HEK293 (cell line): ENCODE data around the gene PCDH15.

Experiments used
- CTCF ChIA-PET: fragments of 350-600 bp; formaldehyde crosslinking; extraction: SDS; loops from one replicate; lab custom pipeline; 2021; ENCODE audit warnings: antibody characterized with exemption; lab: Yijun Ruan, JAX
- POLR2A ChIA-PET: fragments of 300-600 bp; formaldehyde crosslinking; extraction: SDS; loops from one replicate; lab custom pipeline; 2020; ENCODE audit warnings: antibody characterized with exemption, inconsistent platforms; lab: Yijun Ruan, JAX
- H3K27ac ChIP-seq: fragments of 200-500 bp; sonication (Bioruptor generic); 2 replicates; pipeline ENCODE4 v1.5.1; 2014; ENCODE audit warnings: low read depth, low read length, control low read depth, inconsistent platforms; ENCODE audit errors: extremely low read depth
- H3K36me3 ChIP-seq, 2 experiments: fragments of 200-500 bp in 1 of 2; sonication (Bioruptor generic) in 1 of 2; 1 replicate in 1 of 2; 2 replicates in 1 of 2; pipeline ENCODE4 v1.5.1; 2014 to 2017; ENCODE audit warnings: inconsistent platforms in 2 of 2, low read length in 2 of 2; ENCODE audit not compliant: control insufficient read depth in 2 of 2, insufficient read depth in 1 of 2
- H3K4me1 ChIP-seq: fragments of 200-500 bp; sonication (Bioruptor generic); 2 replicates; pipeline ENCODE4 v1.5.1; 2014; ENCODE audit warnings: mild to moderate bottlenecking, low read length, inconsistent platforms; ENCODE audit not compliant: control insufficient read depth, insufficient read depth
- H3K4me3 ChIP-seq: 2 replicates; pipeline ENCODE4 v1.5.1; 2011; ENCODE audit warnings: low read depth, mild to moderate bottlenecking, control low read depth, low read length, moderate library complexity
- H3K9me3 ChIP-seq: fragments of 200-500 bp; sonication (Bioruptor generic); 2 replicates; pipeline ENCODE4 v1.5.1; 2014; ENCODE audit warnings: low read depth, low read length, inconsistent platforms; ENCODE audit not compliant: control insufficient read depth, insufficient read depth
- BCL11B ChIP-seq: fragments of 450-650 bp; formaldehyde crosslinking; IDR thresholded peaks from 2 replicates; pipeline ENCODE4 v1.5.1; 2016; ENCODE audit warnings: low read depth, missing biosample characterization, missing genetic modification characterization
- KLF1 ChIP-seq: fragments of 450-650 bp; formaldehyde crosslinking; IDR thresholded peaks from 2 replicates; pipeline ENCODE4 v1.5.1; 2016; ENCODE audit warnings: missing biosample characterization, missing genetic modification characterization
- KLF16 ChIP-seq: fragments of 450-650 bp; formaldehyde crosslinking; IDR thresholded peaks from 2 replicates; pipeline ENCODE4 v1.5.1; 2017; ENCODE audit warnings: missing biosample characterization, missing genetic modification characterization
- SCRT2 ChIP-seq: fragments of 450-650 bp; formaldehyde crosslinking; IDR thresholded peaks from 2 replicates; pipeline ENCODE4 v1.5.1; 2016; ENCODE audit warnings: missing biosample characterization, missing genetic modification characterization
- ZFP37 ChIP-seq: fragments of 450-650 bp; formaldehyde crosslinking; IDR thresholded peaks from 2 replicates; pipeline ENCODE4 v1.5.1; 2016; ENCODE audit warnings: missing biosample characterization, missing genetic modification characterization
- ZNF114 ChIP-seq: fragments of 450-650 bp; formaldehyde crosslinking; IDR thresholded peaks from 2 replicates; pipeline ENCODE4 v1.5.0; 2017; ENCODE audit warnings: missing biosample characterization, missing genetic modification characterization
- ZNF133 ChIP-seq: fragments of 450-650 bp; formaldehyde crosslinking; IDR thresholded peaks from 2 replicates; pipeline ENCODE4 v1.5.1; 2016; ENCODE audit warnings: missing biosample characterization, missing genetic modification characterization
- ZNF155 ChIP-seq: fragments of 450-650 bp; formaldehyde crosslinking; IDR thresholded peaks from 2 replicates; pipeline ENCODE4 v1.5.1; 2016; ENCODE audit warnings: missing biosample characterization, missing genetic modification characterization
- ZNF16 ChIP-seq: fragments of 450-650 bp; formaldehyde crosslinking; IDR thresholded peaks from 2 replicates; pipeline ENCODE4 v1.5.1; 2016; ENCODE audit warnings: low read depth, missing biosample characterization, missing genetic modification characterization
- ZNF274 ChIP-seq, 2 experiments: fragments of 200-500 bp in 1 of 2; fragments of 450-650 bp in 1 of 2; sonication (Bioruptor generic) in 1 of 2; formaldehyde crosslinking in 1 of 2; IDR thresholded peaks; 2 replicates each; pipeline versions ENCODE4 v1.5.1 to v1.6.1; 2014 to 2016; ENCODE audit warnings: borderline replicate concordance in 1 of 2, inconsistent platforms in 1 of 2, low read length in 1 of 2, missing biosample characterization in 1 of 2, missing genetic modification characterization in 1 of 2
- ZNF433 ChIP-seq: fragments of 450-650 bp; formaldehyde crosslinking; IDR thresholded peaks from 2 replicates; pipeline ENCODE4 v1.5.1; 2016; ENCODE audit warnings: missing biosample characterization, missing genetic modification characterization, low read depth
- ZNF473 ChIP-seq: fragments of 450-650 bp; formaldehyde crosslinking; IDR thresholded peaks from 2 replicates; pipeline ENCODE4 v1.5.1; 2017; ENCODE audit warnings: missing biosample characterization, missing genetic modification characterization
- ZNF530 ChIP-seq: fragments of 450-650 bp; formaldehyde crosslinking; IDR thresholded peaks from 2 replicates; pipeline ENCODE4 v1.5.1; 2016; ENCODE audit warnings: low read depth, missing biosample characterization, missing genetic modification characterization
- ZNF555 ChIP-seq: fragments of 450-650 bp; formaldehyde crosslinking; conservative IDR thresholded peaks from 2 replicates; pipeline ENCODE4 v1.5.1; 2017; ENCODE audit warnings: missing biosample characterization, mild to moderate bottlenecking, missing genetic modification characterization, inconsistent platforms
- ZSCAN30 ChIP-seq: fragments of 450-650 bp; IDR thresholded peaks from 2 replicates; pipeline ENCODE4 v1.5.1; 2018; ENCODE audit warnings: missing biosample characterization, mild to moderate bottlenecking, missing genetic modification characterization, moderate library complexity
- TF ChIP-seq, protein P1 (sequence below): fragments of 450-650 bp; formaldehyde crosslinking; IDR thresholded peaks from 2 replicates; pipeline ENCODE4 v1.5.1; 2016; ENCODE audit warnings: missing biosample characterization, missing genetic modification characterization
- TF ChIP-seq, protein P2 (sequence below): fragments of 450-650 bp; formaldehyde crosslinking; IDR thresholded peaks from 2 replicates; pipeline ENCODE4 v1.5.1; 2017; ENCODE audit warnings: missing biosample characterization, missing genetic modification characterization
- TF ChIP-seq, protein P3 (sequence below): fragments of 450-650 bp; formaldehyde crosslinking; IDR thresholded peaks from 2 replicates; pipeline ENCODE4 v1.5.1; 2016; ENCODE audit warnings: missing biosample characterization, missing genetic modification characterization, low read depth
- TF ChIP-seq, protein P4 (sequence below): fragments of 450-650 bp; formaldehyde crosslinking; IDR thresholded peaks from 2 replicates; pipeline ENCODE4 v1.5.1; 2016; ENCODE audit warnings: missing biosample characterization, missing genetic modification characterization
- TF ChIP-seq, protein P5 (sequence below): fragments of 450-650 bp; formaldehyde crosslinking; IDR thresholded peaks from 2 replicates; pipeline ENCODE4 v1.5.1; 2016; ENCODE audit warnings: missing biosample characterization, missing genetic modification characterization

Gene PCDH15

DNA sequence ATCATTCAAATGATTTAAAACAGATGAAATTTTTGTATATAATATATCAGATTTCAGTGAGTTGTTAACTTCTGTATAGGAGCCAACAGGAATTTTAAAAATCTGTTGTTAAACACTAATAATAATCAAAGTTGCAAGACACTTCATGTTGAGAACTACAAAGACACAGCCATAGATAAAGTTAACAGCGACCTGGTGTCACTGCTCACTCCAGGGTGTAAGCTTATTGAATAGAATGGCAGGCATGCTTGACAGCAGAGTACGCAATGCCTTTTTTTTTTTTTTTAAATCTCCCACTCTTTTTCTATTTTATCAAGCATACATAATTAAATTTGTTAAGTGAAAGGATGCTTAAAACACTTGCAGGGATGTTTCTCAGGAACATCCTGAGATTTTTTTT lies 32.0 kb downstream of the PCDH15 start (continued):
- TF ChIP-seq, protein P1, sequence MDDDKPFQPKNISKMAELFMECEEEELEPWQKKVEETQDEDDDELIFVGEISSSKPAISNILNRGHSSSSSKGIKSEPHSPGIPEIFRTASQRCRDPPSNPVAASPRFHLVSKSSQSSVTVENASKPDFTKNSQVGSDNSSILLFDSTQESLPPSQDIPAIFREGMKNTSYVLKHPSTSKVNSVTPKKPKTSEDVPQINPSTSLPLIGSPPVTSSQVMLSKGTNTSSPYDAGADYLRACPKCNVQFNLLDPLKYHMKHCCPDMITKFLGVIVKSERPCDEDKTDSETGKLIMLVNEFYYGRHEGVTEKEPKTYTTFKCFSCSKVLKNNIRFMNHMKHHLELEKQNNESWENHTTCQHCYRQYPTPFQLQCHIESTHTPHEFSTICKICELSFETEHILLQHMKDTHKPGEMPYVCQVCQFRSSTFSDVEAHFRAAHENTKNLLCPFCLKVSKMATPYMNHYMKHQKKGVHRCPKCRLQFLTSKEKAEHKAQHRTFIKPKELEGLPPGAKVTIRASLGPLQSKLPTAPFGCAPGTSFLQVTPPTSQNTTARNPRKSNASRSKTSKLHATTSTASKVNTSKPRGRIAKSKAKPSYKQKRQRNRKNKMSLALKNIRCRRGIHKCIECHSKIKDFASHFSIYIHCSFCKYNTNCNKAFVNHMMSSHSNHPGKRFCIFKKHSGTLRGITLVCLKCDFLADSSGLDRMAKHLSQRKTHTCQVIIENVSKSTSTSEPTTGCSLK (tag by site-specific recombination) = no peak
- no peak for TF ChIP-seq ZSCAN30 (tag by site-specific recombination)
- TF ChIP-seq ZNF433 (tag by site-specific recombination) = no peak

DNA sequence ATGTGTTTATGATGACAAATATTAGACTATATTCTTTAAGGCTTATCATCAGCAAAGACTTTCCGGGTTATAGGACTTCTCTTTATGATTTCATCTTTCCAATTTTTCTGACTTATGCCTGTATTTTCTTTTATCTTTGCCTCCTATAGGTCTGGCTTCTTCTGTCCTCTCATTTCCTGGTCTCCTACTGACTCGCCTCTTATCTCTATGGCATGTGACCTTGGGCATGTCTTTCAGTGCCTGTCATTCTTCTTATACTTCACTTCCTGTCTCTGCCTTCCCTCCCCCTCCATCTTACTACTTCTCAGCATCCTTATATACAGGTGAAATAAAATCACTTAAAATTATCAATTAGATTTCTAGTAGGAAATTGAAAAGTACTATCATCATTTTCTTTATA lies 42.2 kb downstream of the PCDH15 start:
- TF ChIP-seq ZNF274 (IDR thresholded peaks at IDR 0.05; ENCODE audit: low read length) (no peak), ZNF274 (tag by site-specific recombination; IDR thresholded peaks at IDR 0.05; ENCODE audit: borderline replicate concordance) (no peak), ZNF473 (no peak), ZNF155 (tag by site-specific recombination) (no peak), ZNF16 (no peak), KLF16 (no peak), ZNF555 (tag by site-specific recombination) (no peak), ZNF133 (no peak), ZNF114 (tag by site-specific recombination) (no peak), SCRT2 (tag by site-specific recombination) (no peak), ZNF530 (tag by site-specific recombination) (no peak)
- TF ChIP-seq, protein P1 (tag by site-specific recombination) = no peak
- TF ChIP-seq, protein P2, sequence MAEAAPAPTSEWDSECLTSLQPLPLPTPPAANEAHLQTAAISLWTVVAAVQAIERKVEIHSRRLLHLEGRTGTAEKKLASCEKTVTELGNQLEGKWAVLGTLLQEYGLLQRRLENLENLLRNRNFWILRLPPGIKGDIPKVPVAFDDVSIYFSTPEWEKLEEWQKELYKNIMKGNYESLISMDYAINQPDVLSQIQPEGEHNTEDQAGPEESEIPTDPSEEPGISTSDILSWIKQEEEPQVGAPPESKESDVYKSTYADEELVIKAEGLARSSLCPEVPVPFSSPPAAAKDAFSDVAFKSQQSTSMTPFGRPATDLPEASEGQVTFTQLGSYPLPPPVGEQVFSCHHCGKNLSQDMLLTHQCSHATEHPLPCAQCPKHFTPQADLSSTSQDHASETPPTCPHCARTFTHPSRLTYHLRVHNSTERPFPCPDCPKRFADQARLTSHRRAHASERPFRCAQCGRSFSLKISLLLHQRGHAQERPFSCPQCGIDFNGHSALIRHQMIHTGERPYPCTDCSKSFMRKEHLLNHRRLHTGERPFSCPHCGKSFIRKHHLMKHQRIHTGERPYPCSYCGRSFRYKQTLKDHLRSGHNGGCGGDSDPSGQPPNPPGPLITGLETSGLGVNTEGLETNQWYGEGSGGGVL (tag by site-specific recombination) = no peak
- Histone ChIP-seq H3K27ac (no peak overlapping the region), H3K4me1 (no peaks in the 10 kb centered on the region), H3K4me3 (no peak overlapping the region), H3K9me3 (no peaks in the 10 kb centered on the region), H3K36me3 (no peaks in the 10 kb centered on the region)
- CTCF ChIA-PET = no interaction called here
- POLR2A ChIA-PET = no interaction called here

DNA sequence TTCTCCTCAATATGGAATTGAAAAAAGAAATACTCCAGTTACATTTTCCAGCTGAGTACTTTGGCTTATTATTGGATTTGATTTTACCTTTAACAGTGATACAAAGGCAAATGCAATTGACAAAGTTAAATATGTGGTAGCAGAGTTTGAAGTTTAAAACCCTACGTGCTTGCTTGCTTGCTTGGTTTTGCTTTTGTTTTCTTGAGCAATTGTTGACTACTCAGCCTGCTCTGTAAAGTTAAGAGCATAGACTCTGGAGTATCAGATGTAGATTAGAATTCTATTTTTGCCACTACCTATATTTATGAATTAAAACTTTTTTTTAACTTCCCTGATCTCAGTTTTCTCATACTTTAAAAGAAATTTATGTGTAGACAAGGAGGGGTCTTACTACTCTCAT lies 51.4 kb downstream of the PCDH15 start:
- Histone ChIP-seq H3K27ac (no peak overlapping the region), H3K4me1 (no peaks in the 10 kb centered on the region), H3K4me3 (no peak overlapping the region), H3K9me3 (no peaks in the 10 kb centered on the region), H3K36me3 (no peaks in the 10 kb centered on the region)
- ChIA-PET CTCF (no interaction called here), POLR2A (no interaction called here)
- TF ChIP-seq, protein P3, sequence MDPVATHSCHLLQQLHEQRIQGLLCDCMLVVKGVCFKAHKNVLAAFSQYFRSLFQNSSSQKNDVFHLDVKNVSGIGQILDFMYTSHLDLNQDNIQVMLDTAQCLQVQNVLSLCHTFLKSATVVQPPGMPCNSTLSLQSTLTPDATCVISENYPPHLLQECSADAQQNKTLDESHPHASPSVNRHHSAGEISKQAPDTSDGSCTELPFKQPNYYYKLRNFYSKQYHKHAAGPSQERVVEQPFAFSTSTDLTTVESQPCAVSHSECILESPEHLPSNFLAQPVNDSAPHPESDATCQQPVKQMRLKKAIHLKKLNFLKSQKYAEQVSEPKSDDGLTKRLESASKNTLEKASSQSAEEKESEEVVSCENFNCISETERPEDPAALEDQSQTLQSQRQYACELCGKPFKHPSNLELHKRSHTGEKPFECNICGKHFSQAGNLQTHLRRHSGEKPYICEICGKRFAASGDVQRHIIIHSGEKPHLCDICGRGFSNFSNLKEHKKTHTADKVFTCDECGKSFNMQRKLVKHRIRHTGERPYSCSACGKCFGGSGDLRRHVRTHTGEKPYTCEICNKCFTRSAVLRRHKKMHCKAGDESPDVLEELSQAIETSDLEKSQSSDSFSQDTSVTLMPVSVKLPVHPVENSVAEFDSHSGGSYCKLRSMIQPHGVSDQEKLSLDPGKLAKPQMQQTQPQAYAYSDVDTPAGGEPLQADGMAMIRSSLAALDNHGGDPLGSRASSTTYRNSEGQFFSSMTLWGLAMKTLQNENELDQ = no peak
- TF ChIP-seq, protein P4, sequence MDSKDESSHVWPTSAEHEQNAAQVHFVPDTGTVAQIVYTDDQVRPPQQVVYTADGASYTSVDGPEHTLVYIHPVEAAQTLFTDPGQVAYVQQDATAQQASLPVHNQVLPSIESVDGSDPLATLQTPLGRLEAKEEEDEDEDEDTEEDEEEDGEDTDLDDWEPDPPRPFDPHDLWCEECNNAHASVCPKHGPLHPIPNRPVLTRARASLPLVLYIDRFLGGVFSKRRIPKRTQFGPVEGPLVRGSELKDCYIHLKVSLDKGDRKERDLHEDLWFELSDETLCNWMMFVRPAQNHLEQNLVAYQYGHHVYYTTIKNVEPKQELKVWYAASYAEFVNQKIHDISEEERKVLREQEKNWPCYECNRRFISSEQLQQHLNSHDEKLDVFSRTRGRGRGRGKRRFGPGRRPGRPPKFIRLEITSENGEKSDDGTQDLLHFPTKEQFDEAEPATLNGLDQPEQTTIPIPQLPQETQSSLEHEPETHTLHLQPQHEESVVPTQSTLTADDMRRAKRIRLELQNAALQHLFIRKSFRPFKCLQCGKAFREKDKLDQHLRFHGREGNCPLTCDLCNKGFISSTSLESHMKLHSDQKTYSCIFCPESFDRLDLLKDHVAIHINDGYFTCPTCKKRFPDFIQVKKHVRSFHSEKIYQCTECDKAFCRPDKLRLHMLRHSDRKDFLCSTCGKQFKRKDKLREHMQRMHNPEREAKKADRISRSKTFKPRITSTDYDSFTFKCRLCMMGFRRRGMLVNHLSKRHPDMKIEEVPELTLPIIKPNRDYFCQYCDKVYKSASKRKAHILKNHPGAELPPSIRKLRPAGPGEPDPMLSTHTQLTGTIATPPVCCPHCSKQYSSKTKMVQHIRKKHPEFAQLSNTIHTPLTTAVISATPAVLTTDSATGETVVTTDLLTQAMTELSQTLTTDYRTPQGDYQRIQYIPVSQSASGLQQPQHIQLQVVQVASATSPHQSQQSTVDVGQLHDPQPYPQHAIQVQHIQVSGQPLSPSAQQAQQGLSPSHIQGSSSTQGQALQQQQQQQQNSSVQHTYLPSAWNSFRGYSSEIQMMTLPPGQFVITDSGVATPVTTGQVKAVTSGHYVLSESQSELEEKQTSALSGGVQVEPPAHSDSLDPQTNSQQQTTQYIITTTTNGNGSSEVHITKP (tag by site-specific recombination) = no peak
- TF ChIP-seq ZFP37 (tag by site-specific recombination) (no peak), BCL11B (no peak), KLF1 (tag by site-specific recombination) (no peak)
- TF ChIP-seq, protein P5, sequence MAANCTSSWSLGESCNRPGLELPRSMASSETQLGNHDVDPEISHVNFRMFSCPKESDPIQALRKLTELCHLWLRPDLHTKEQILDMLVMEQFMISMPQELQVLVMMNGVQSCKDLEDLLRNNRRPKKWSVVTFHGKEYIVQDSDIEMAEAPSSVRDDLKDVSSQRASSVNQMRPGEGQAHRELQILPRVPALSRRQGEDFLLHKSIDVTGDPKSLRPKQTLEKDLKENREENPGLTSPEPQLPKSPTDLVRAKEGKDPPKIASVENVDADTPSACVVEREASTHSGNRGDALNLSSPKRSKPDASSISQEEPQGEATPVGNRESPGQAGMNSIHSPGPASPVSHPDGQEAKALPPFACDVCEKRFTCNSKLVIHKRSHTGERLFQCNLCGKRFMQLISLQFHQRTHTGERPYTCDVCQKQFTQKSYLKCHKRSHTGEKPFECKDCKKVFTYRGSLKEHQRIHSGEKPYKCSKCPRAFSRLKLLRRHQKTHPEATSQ (tag by site-specific recombination) = no peak
